H1 (cell line): ENCODE results near the gene COL4A1. TPM values are rescaled to one million over a fixed set of nuclear protein-coding genes. Genes with fewer than 3 reads are reported as not detected.

Experiments
- CTCF ChIA-PET: fragments of 300-600 bp; sonication (Branson Sonifier 250); formaldehyde crosslinking; loops from one replicate; lab custom pipeline; 2021; ENCODE audit not compliant: partially characterized antibody; lab: Charles Lee
- POLR2A ChIA-PET: fragments of 300-600 bp; sonication (Branson Sonifier 250); formaldehyde crosslinking; loops from one replicate; lab custom pipeline; 2021; ENCODE audit warnings: inconsistent platforms; ENCODE audit not compliant: partially characterized antibody; lab: Charles Lee
- DNase-seq, 2 experiments: peaks; one replicate each; pipeline versions ENCODE4 v3.0.0 to v3.0.0-alpha.2; 2010 to 2022; ENCODE audit warnings: low spot score in 2 of 2, low read depth in 1 of 2, mixed read lengths in 1 of 2
- FAIRE-seq: peaks from 2 replicates; lab custom pipeline; 2011; peaks lifted over from hg19 to GRCh38; lab: Jason Lieb, UNC
- H2AFZ ChIP-seq: 2 replicates; pipeline ENCODE4 v1.8.1; 2012; ENCODE audit warnings: low read length, inconsistent platforms
- H2AK5ac ChIP-seq: 2 replicates; pipeline ENCODE4 v1.6.1; 2013; ENCODE audit warnings: low read depth, low read length
- H2BK120ac ChIP-seq: replicated peaks from 2 replicates; pipeline ENCODE3; 2013; ENCODE audit warnings: low read depth, low read length, inconsistent platforms
- H2BK12ac ChIP-seq: 2 replicates; pipeline ENCODE4 v1.6.1; 2013; ENCODE audit warnings: low read depth, low read length
- H2BK15ac ChIP-seq: 2 replicates; pipeline ENCODE4 v1.6.1; 2013; ENCODE audit warnings: low read length
- H2BK20ac ChIP-seq: 2 replicates; pipeline ENCODE4 v1.6.1; 2013; ENCODE audit warnings: low read length
- H2BK5ac ChIP-seq: 2 replicates; pipeline ENCODE4 v1.6.1; 2013; ENCODE audit warnings: low read depth, low read length
- H3K14ac ChIP-seq: 2 replicates; pipeline ENCODE4 v1.6.1; 2013; ENCODE audit warnings: inconsistent platforms; ENCODE audit not compliant: insufficient read length
- H3K18ac ChIP-seq: 2 replicates; pipeline ENCODE4 v1.6.1; 2013; ENCODE audit warnings: low read length; ENCODE audit errors: extremely low read depth
- H3K23ac ChIP-seq: 2 replicates; pipeline ENCODE4 v1.6.1; 2013; ENCODE audit warnings: inconsistent platforms; ENCODE audit not compliant: insufficient read length
- H3K23me2 ChIP-seq: 2 replicates; pipeline ENCODE4 v1.6.1; 2013; ENCODE audit warnings: low read depth, low read length
- H3K27ac ChIP-seq: 2 replicates; pipeline ENCODE4 v1.6.1; 2011; ENCODE audit warnings: low read depth, low read length, inconsistent platforms
- H3K27me3 ChIP-seq, 4 experiments: replicated peaks in 1 of 4; 1 replicate in 1 of 4; 2 replicates in 3 of 4; pipeline versions ENCODE4 v1.6.1 to v1.8.1; 2011 to 2013; ENCODE audit warnings: low read length in 3 of 4, mild to moderate bottlenecking in 3 of 4, inconsistent platforms in 2 of 4, mixed read lengths in 2 of 4, moderate library complexity in 1 of 4; ENCODE audit not compliant: control insufficient read depth in 3 of 4, insufficient read depth in 3 of 4; ENCODE audit errors: extremely low read depth in 1 of 4
- H3K36me3 ChIP-seq, 4 experiments: 2 replicates each; pipeline versions ENCODE4 v1.6.1 to v1.8.1; 2011 to 2013; ENCODE audit warnings: mild to moderate bottlenecking in 4 of 4, low read length in 3 of 4, moderate library complexity in 2 of 4, control low read depth in 1 of 4, inconsistent platforms in 1 of 4; ENCODE audit not compliant: insufficient read depth in 4 of 4, control insufficient read depth in 2 of 4
- H3K4ac ChIP-seq: replicated peaks from 2 replicates; pipeline ENCODE3; 2013; ENCODE audit warnings: low read length, low read depth, mixed read lengths, inconsistent platforms; ENCODE audit not compliant: insufficient read length
- H3K4me1 ChIP-seq, 4 experiments: replicated peaks in 1 of 4; 1 replicate in 1 of 4; 2 replicates in 3 of 4; pipeline versions ENCODE4 v1.6.1 to v1.8.1; 2011 to 2013; ENCODE audit warnings: low read length in 3 of 4, inconsistent platforms in 2 of 4, mixed read lengths in 1 of 4; ENCODE audit not compliant: insufficient read depth in 4 of 4, control insufficient read depth in 3 of 4
- H3K4me2 ChIP-seq, 2 experiments: 2 replicates each; pipeline versions ENCODE4 v1.6.1 to v1.8.1; 2011 to 2013; ENCODE audit warnings: low read depth in 2 of 2, low read length in 2 of 2, control low read depth in 1 of 2, inconsistent platforms in 1 of 2, mild to moderate bottlenecking in 1 of 2; ENCODE audit not compliant: insufficient read depth in 1 of 2
- H3K4me3 ChIP-seq, 4 experiments: fragments of 200-600, 300-600 bp in 1 of 4; sonication (generic), shearing (Covaris generic), sonication (Bioruptor Twin) in 1 of 4; 2 replicates each; pipeline versions ENCODE4 v1.5.1 to v1.8.1; 2011 to 2016; ENCODE audit warnings: low read length in 4 of 4, low read depth in 3 of 4, control low read depth in 2 of 4, inconsistent platforms in 2 of 4, mild to moderate bottlenecking in 2 of 4, mixed read lengths in 1 of 4, moderate library complexity in 1 of 4; ENCODE audit not compliant: insufficient read depth in 2 of 4; ENCODE audit errors: extremely low read depth in 1 of 4
- H3K56ac ChIP-seq: replicated peaks from 2 replicates; pipeline ENCODE3; 2013; ENCODE audit warnings: low read depth, mild to moderate bottlenecking, mixed read lengths, low read length, inconsistent platforms; ENCODE audit not compliant: insufficient read length
- H3K79me1 ChIP-seq: 2 replicates; pipeline ENCODE4 v1.6.1; 2013; ENCODE audit warnings: low read depth, low read length, control low read depth
- H3K79me2 ChIP-seq, 2 experiments: 2 replicates each; pipeline versions ENCODE4 v1.6.1 to v1.8.1; 2012 to 2013; ENCODE audit warnings: low read length in 2 of 2, mild to moderate bottlenecking in 2 of 2, inconsistent platforms in 1 of 2; ENCODE audit not compliant: insufficient read depth in 2 of 2, control insufficient read depth in 1 of 2
- H3K9ac ChIP-seq, 4 experiments: replicated peaks in 1 of 4; 1 replicate in 1 of 4; 2 replicates in 3 of 4; pipeline versions ENCODE4 v1.6.1 to v1.8.1; 2011 to 2013; ENCODE audit warnings: low read depth in 3 of 4, low read length in 3 of 4, control low read depth in 2 of 4, mild to moderate bottlenecking in 2 of 4, moderate library complexity in 2 of 4, inconsistent platforms in 1 of 4; ENCODE audit errors: extremely low read depth in 1 of 4
- H3K9me3 ChIP-seq, 2 experiments: 2 replicates each; pipeline versions ENCODE4 v1.6.1 to v1.8.1; 2012 to 2013; ENCODE audit warnings: mild to moderate bottlenecking in 2 of 2, moderate library complexity in 2 of 2, control low read depth in 1 of 2, inconsistent platforms in 1 of 2, low read depth in 1 of 2, low read length in 1 of 2, mixed read lengths in 1 of 2; ENCODE audit not compliant: insufficient read depth in 2 of 2
- H4K20me1 ChIP-seq, 2 experiments: replicated peaks in 1 of 2; 2 replicates each; pipeline versions ENCODE3 to v1.8.1; 2011 to 2013; ENCODE audit warnings: inconsistent platforms in 2 of 2, low read length in 2 of 2, mild to moderate bottlenecking in 1 of 2; ENCODE audit not compliant: insufficient read depth in 2 of 2, control insufficient read depth in 1 of 2
- H4K5ac ChIP-seq: 2 replicates; pipeline ENCODE4 v1.6.1; 2013; ENCODE audit warnings: low read length, low read depth, mixed read lengths, inconsistent platforms; ENCODE audit not compliant: insufficient read length
- H4K8ac ChIP-seq: 2 replicates; pipeline ENCODE4 v1.8.0; 2013; ENCODE audit warnings: mild to moderate bottlenecking, moderate library complexity, low read length, inconsistent platforms; ENCODE audit not compliant: insufficient read depth; ENCODE audit errors: extremely low read depth
- H4K91ac ChIP-seq: replicated peaks from 2 replicates; pipeline ENCODE3; 2013; ENCODE audit warnings: low read length, mixed read lengths, inconsistent platforms; ENCODE audit not compliant: insufficient read length
- CBX8 ChIP-seq: fragments of 300-800, 300-1000 bp; sonication (generic); IDR thresholded peaks from 2 replicates; pipeline ENCODE4 v1.7.1; 2016; ENCODE audit warnings: low read depth, low read length, borderline replicate concordance
- KDM4A ChIP-seq: IDR thresholded peaks from one replicate; pipeline ENCODE4 v1.7.1; 2012; ENCODE audit warnings: low read depth, mild to moderate bottlenecking, moderate library complexity, low read length, inconsistent platforms; ENCODE audit not compliant: severe bottlenecking
- NANOG ChIP-seq: IDR thresholded peaks from 2 replicates; pipeline ENCODE4 v1.6.1; 2011; ENCODE audit warnings: low read length, low read depth, mild to moderate bottlenecking, inconsistent platforms; ENCODE audit not compliant: insufficient read depth, poor library complexity, severe bottlenecking
- RNF2 ChIP-seq: fragments of 200-900, 300-1000 bp; sonication (generic); IDR thresholded peaks from 2 replicates; pipeline ENCODE4 v1.7.1; 2016; ENCODE audit warnings: borderline replicate concordance, low read depth, mild to moderate bottlenecking, antibody characterized with exemption, low read length; ENCODE audit not compliant: poor library complexity, severe bottlenecking; ENCODE audit errors: missing control alignments
- TAF1 ChIP-seq: IDR thresholded peaks from 2 replicates; pipeline ENCODE4 v1.6.1; 2011; ENCODE audit warnings: mild to moderate bottlenecking, low read depth, low read length
- USF2 ChIP-seq: IDR thresholded peaks from 2 replicates; pipeline ENCODE4 v1.6.1; 2011; ENCODE audit warnings: low read length, improper control_type of control experiment
- WGBS, 2 experiments: shearing (Covaris generic) in 1 of 2; methylation state at CpG; one replicate each; pipeline versions ENCODE4 v1.1.6 to v1.1.7; 2013 to 2015; ENCODE audit warnings: low lambda C conversion rate in 2 of 2, mixed read lengths in 2 of 2, inconsistent platforms in 1 of 2, low coverage in 1 of 2, missing lambda C conversion rate in 1 of 2; ENCODE audit not compliant: insufficient replicate concordance in 2 of 2, insufficient coverage in 1 of 2, insufficient read length in 1 of 2; ENCODE audit errors: extremely low coverage in 1 of 2, missing lambda C conversion rate in 1 of 2; 5-methylcytosine and 5-hydroxymethylcytosine counted together
- polyA plus RNA-seq, 7 experiments: library from polyadenylated mRNA; depleted of rRNA in 3 of 7; stranded (reverse) in 5 of 7; unstranded in 2 of 7; fragments of >200 nt in 5 of 7; fragments of 200-250 nt in 2 of 7; gene quantifications; 1 replicate in 5 of 7; 2 replicates in 1 of 7; 4 replicates in 1 of 7; pipeline versions ENCODE4 v1.2.1 to v1.2.3, GENCODE V29; 2011 to 2013; ENCODE audit warnings: missing spikeins in 2 of 7, mixed read lengths in 2 of 7
- total RNA-seq: library from RNA; stranded (reverse); fragmentation: NEBNext Ultra II Directional; extraction: Animal tissue kit (Norgen Biotek cat#: 25700); gene quantifications from 2 replicates; pipeline ENCODE4 v1.2.1, GENCODE V29; 2021

Gene COL4A1
- total and polyA plus RNA-seq, 2 of the 8 experiments (the other 6 are each of a cell fraction or from before 2014, with no cell fraction given): 30.7 to 82.0 TPM

- 89% methylated on average over 6 of the region's 6 CpGs; no CpG with 5 or more reads in 1 of the 2 experiments for WGBS, 2 experiments
- Histone ChIP-seq H3K56ac (no peak overlapping the region), H2AFZ (no peak overlapping the region), H3K27ac (no peak overlapping the region), H3K4me2 (no peak overlapping the region; a peak in 1 of 4 replicates), H3K27me3 (no peaks in the 10 kb centered on the region), H4K20me1 (peaks cover 6% of the 10 kb centered on the region in 2 experiments), H3K79me2 (peaks cover 0 to 10% of the 10 kb centered on the region in 2 experiments; a peak in 1 of 4 replicates), H3K14ac (no peak overlapping the region), H3K79me1 (peaks cover 12% of the 10 kb centered on the region), H3K23me2 (no peaks in the 10 kb centered on the region), H3K23ac (no peak overlapping the region), H3K4me3 (no peak overlapping the region), H2BK20ac (no peak overlapping the region), H3K9ac (no peak overlapping the region), H2AK5ac (no peak overlapping the region), H3K36me3 (peaks cover 0 to 4% (median 1%) of the 10 kb centered on the region in 4 experiments; a peak in 3 of 8 replicates), H2BK15ac (no peak overlapping the region), H3K4me1 (peaks cover 3 to 17% (median 10%) of the 10 kb centered on the region in 4 experiments; a peak in 6 of 7 replicates), H2BK5ac (no peak overlapping the region), H3K18ac (no peak overlapping the region), H3K9me3 (no peaks in the 10 kb centered on the region), H4K91ac (no peak overlapping the region), H2BK12ac (no peak overlapping the region), H4K8ac (no peak overlapping the region), H4K5ac (no peak overlapping the region), H2BK120ac (no peak overlapping the region), H3K4ac (no peak overlapping the region)
- CTCF ChIA-PET: interaction anchor here (0.5 to 2.6 kb wide), 12 partner anchors 10 to 256 kb away, joined by 3 to 11 read pairs (median 4); no protein-coding TSS in a partner anchor
- FAIRE-seq: no peak
- TF ChIP-seq KDM4A: no peak
- TF ChIP-seq CBX8: no peak
- no peak for TF ChIP-seq RNF2
- TF ChIP-seq TAF1: no peak
- TF ChIP-seq NANOG: no peak
- TF ChIP-seq USF2: no peak
- POLR2A ChIA-PET: interaction anchor here (2.6 kb wide), 1 partner anchor 47 kb away, joined by 7 read pairs; the partner anchor contains the start of genes COL4A1 and COL4A2
- no peak for DNase-seq
Observed at GRCh38 chr13:110354123-110354627, 47.2 kb upstream of the COL4A1 start.
